CD4-positive, alpha-beta T cell treated with Interferon alpha-2 for 1 hour (primary cell): ENCODE data around the gene CNOT10.
"Not testable (repeated sequence)": the region's sequence is repeated elsewhere in the genome, so short reads cannot be mapped to it uniquely, and the experiment has no call there.

Source experiments
- DNase-seq, 2 donors: peaks; one replicate each; pipeline ENCODE4 v3.0.0-alpha.2; 2020 to 2022

Gene CNOT10

GRCh38 chr3:32698506-32698905 is 13.5 kb downstream of the CNOT10 start:
- DNase-seq = no peak

DNA sequence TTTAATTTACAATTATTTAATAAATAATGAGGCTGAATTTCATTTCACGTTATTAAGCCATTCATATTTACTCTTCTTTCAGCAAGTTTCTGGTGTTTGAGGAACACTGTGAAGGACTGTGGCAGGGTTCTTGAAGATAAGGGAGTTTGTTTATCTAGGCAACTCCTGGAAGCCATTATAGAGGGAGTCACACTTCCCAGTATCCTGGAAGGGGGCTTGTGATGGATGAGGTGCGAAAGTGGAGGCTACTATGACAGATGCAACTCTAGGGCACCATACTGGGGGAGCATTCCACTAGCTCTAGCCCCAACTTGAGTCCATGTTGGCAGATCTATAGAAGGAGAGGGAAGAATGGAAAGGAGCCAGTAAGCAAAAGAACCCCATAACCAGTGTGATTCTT is 14.4 kb downstream of the CNOT10 start:
- DNase-seq = no peak

DNA sequence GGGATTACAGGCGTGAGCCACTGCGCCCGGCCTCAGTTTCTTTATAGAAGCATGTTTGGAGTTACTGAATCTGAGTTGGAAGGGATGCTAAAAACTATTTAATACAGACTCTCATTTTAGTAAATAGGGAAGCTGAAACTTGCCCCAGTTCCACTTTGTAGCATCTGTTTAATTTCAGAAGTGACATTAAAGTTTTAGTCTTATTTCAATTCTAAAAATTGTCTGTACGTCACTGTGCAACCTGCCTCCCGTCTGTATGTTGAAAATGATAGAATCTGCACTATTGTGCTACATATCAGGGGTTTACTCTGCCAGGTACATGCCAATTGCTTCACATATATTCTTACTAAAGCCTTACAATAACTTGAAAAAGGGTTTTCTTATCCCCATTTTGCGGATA is 15.3 kb downstream of the CNOT10 start:
- no peak for DNase-seq

GRCh38 chr3:32703491-32703972 is 18.5 kb downstream of the CNOT10 start:
- no peak for DNase-seq

- DNase-seq = no peak
These were observed 20.2 kb downstream of the CNOT10 start for GRCh38 chr3:32705232-32705631.

DNA sequence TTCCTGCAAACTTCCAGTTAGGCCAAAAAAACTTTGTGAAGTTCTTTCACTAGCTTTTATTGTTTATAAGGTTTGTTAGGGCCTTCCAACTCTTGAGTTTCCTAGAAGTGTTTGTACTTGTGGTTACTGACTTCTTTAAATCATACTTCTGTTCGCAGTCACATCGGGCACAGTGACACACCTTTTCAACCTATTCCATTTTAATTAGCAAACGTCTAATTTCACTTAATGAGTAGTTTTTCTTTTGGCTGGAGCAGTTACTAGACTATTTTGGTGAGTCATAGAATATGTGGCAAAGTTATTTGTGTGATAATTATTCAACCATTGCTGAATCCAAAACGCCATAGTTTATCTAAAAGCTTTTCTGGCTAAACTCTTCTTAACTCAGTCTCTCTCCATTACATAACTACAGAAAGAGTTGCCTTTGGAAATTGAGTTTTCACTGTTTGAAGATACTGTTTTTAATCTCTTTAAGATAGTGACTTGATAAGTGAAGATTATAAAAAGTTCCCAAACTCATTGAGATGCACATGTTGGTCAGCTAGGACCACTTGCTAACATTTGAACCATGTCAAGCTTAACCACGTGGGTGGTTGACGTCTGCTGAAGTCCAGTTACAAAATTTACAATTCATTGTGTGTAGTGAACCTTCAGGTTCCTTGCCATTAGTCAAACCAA is 21.5 kb downstream of the CNOT10 start:
- DNase-seq = no peak

DNA sequence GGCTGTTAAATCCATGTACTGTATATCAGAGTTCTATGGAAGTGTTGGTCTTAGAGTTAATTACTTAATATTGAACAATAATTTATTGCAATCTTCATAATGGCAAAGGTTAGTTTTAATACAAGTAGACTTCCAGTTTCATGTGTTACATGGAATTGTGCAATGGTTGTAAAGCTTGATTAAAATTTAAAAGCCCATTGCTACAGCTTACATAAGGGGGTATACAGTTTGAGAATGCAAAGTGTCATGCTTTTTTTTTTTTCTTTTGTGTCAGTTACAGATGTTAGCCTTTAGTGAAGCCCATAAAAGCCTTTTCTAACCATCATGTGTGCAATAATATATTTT is 22.0 kb downstream of the CNOT10 start:
- no peak for DNase-seq

GRCh38 chr3:32708672-32709283 is 23.8 kb downstream of the CNOT10 start:
- DNase-seq = no peak

DNA sequence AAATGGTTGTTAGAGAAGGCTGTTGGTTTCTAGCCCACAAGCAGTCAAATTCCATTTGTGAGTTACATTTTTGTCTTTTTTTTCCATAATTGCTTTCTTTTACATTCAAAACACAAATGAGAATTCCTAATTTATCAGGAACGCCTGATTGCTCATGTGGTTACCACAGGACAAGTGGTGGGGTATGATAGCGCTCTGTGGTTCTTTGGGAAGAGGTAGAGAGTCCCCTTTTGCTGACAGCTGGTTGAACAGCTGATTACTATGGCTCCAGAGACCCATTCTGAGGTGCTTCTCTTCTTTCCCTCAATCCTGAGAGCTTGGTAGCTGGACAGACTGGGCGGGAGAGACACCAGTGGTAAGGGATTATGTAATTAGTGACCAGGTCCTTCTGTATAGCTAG is 24.4 kb downstream of the CNOT10 start:
- no peak for DNase-seq

DNA sequence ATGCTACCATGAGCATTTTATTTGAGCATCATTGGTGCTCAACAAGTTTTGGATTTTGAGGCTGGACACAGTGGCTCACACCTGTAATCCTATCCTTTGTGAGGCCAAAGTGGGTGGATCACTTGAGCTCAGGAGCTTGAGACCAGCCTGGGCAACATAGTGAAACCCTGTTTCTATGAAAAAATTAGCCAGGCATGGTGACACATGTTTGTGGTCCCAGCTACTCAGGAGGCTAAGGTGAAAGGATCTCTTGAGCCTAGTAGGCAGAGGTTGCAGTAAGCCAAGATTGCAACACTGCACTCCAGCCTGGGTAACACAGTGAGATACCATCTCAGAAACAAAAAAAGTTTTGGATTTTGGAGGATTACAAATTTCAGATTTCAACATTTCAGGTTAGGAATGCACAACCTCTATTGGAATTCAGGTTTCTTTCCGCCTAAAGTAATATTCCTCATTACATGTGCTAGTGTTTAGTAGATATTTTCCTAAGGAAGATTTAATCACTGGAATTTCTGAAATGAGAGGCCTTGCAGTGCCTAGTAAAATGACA is 27.6 kb downstream of the CNOT10 start:
- no peak for DNase-seq

GRCh38 chr3:32713181-32713580 is 28.2 kb downstream of the CNOT10 start:
- DNase-seq = no peak

GRCh38 chr3:32719335-32719734 is 34.3 kb downstream of the CNOT10 start:
- DNase-seq = no peak

DNA sequence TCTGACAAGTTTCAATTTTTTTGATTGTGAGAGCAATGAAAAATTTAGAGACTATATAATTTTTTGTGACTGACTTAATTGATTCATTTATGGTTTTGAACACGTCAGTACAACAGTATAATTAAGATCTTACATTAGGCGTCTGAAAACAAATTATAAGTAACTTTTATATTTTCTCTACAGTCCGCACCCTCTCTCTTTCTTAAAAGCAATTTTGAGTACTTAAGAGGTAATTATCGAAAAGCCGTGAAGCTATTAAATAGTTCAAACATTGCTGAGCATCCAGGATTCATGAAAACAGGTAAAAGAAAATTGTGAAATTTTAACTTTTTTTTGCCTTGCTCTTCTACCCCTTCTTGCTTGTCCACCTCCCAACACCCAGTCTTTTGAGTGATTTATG is 34.9 kb downstream of the CNOT10 start:
- DNase-seq = no peak

- DNase-seq = no peak
These were observed 40.7 kb downstream of the CNOT10 start for GRCh38 chr3:32725721-32726120.

GRCh38 chr3:32733631-32734229 is 48.7 kb downstream of the CNOT10 start:
- peak in 1 of 2 donors; percentile 40 for DNase-seq

DNA sequence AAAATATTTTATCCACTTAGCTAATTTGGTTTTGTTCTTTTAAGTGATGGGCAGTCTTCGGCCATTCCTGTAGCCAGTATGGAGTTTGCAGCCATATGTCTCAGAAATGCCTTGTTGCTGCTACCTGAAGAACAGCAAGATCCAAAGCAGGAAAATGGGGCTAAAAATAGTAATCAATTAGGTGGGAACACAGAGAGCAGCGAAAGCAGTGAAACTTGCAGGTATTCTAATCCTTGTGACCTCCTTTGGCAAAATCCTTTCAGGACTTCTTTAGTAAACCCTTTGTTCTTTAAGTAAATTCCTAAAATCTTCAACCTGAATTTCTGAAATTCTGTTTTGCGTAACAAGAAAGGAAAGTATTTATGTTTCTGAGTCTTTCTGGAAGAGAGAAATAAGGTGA is 49.8 kb downstream of the CNOT10 start:
- no peak for DNase-seq

- not testable (repeated sequence) for DNase-seq
These were observed 58.5 kb downstream of the CNOT10 start for GRCh38 chr3:32743470-32743869.

DNA sequence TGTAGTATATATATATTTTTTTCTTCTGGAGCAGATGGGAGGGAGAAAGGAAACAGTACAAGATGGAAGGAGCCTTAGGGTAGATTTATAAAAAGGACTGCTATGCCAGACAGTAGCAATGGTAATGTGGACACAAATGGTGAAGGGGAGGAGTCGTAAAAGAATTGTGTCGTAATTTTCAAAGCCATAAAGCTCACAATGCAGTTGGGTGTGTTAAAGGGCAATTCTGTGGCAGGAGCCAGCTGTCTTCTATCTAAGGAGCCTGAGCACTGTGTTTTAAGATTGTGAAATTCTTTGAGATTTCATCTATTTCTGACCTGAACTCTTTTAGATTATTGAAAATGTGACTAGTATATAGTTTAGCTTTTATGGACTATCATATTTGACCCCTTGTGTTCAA is 58.9 kb downstream of the CNOT10 start:
- no peak for DNase-seq

DNA sequence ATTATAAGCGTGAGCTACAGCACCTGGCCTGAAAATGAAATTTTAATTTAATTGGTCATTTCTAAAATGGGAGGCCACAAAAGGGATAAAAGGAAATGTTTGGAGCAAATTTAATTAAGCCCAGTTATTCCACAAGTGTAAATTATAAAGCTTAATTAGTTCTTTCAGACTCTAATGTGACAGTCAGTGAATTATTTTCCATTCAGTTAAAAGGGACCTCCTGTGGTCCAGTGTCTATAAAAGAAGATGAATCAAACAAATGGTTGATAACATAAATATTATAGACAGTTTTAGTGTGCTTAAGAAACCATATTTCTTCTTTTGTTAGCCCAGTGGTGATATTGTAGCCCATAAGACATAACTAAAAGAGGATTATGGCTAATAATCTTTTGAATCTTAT is 66.4 kb downstream of the CNOT10 start:
- DNase-seq = no peak

DNA sequence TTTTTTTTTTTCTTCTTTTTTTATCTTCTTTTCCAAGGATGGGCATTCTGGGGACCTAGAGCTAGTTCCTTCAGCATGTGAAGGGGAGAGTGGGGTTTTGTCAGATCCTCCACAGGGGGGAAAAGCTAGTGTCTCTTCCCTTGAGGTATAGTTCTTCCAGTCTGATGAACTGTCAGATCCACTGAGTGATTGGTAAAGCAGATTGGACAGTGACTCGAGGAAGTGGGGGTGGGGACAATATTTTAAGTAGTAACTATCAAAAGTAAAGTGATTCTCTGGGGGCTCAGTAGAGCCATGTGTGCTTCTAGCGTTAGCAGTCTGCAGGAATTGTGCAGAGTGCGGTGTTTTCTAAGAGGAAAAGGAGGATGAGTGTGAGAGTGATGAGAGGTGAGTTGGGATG is 70.8 kb downstream of the CNOT10 start:
- no peak for DNase-seq

DNA sequence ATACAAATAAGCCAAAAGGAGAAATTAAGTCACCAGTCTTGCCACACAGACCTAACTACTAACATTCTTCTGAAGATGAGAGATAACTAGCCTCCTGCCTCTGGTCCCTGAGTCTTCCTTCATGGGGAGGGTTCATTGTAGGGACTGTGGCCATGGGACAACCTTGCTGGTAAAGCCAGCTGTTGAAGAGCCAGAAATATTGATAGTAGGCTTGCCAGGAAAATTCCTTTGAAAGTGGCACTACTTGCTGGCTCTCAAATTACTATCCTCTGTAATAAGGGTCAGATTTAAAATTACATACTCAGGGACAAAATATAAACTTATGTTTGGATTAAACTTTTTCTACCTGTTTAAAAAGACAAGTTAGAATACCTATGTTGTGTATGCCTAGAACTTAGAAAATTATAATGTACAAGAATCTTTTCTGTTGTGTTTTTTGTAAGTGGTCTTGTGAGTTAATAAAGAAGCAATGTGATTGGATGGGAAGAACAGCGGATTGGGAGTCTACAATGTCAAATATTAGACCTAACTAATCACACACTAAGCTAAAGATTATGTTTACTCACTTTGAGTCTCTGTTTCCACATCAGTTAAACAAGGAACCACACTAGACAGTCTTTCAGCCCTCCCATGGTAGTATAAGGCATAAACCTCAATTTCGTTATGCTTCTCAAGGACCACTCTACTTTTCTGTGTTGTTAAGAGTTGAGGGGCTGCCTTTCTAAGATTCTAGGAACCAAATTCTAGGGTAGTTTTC is 72.8 kb downstream of the CNOT10 start:
- DNase-seq = no peak

DNA sequence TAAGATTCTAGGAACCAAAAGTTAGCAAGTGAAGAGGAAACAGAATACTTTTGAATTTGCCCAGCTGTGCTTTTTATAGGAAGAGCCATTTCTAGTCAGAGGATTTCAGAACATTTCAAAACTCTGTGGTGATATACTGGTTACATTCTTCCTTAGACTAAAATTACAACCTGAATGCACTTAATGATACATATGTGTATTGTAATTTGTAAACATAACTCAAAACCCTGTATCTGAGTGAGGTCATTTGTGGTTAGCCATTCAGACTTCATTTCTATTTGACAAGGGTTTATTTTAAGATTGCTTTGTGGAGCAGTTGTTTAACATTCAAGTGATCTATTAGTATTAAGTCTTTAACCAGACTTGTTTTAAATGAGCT is 73.4 kb downstream of the CNOT10 start:
- DNase-seq = no peak

- DNase-seq = no peak
These were observed 74.4 kb downstream of the CNOT10 start for GRCh38 chr3:32759342-32759741.

GRCh38 chr3:32764481-32764880 is 79.5 kb downstream of the CNOT10 start:
- DNase-seq = no peak
